SK-N-SH (cell line): ENCODE results near the gene SLC43A3. TPM values are rescaled to one million over a fixed set of nuclear protein-coding genes. Genes with fewer than 3 reads are reported as not detected.
"Not testable (repeated sequence)": the region's sequence is repeated elsewhere in the genome, so short reads cannot be mapped to it uniquely, and the experiment has no call there.

Experiments used
- CTCF ChIA-PET: fragments of 300-600, 350-600 bp; formaldehyde crosslinking; extraction: SDS; loops from one replicate; lab custom pipeline; 2021; lab: Yijun Ruan, JAX
- POLR2A ChIA-PET: fragments of 350-600 bp; sonication (Branson Sonifier 250); formaldehyde crosslinking; extraction: SDS; loops from one replicate; lab custom pipeline; 2020; ENCODE audit warnings: antibody characterized with exemption, inconsistent platforms; lab: Yijun Ruan, JAX
- DNase-seq: peaks from one replicate; pipeline ENCODE4 v3.0.0; 2012
- H2AFZ ChIP-seq: fragments of 200-600 bp; sonication (generic); 2 replicates; pipeline ENCODE4 v1.8.1; 2016; ENCODE audit warnings: antibody characterized with exemption, mild to moderate bottlenecking, low read depth
- H3F3A ChIP-seq: fragments of 200-600 bp; sonication (generic); replicated peaks from 2 replicates; pipeline ENCODE3; 2016; ENCODE audit warnings: antibody characterized with exemption, mild to moderate bottlenecking; ENCODE audit not compliant: insufficient read depth
- H3K27ac ChIP-seq, 2 experiments: fragments of 200-500 bp in 1 of 2; fragments of 200-600 bp in 1 of 2; sonication (Bioruptor generic) in 1 of 2; sonication (generic), shearing (Covaris generic) in 1 of 2; 2 replicates each; pipeline versions ENCODE4 v1.5.1 to v1.6.1; 2014 to 2016; ENCODE audit warnings: low read depth in 2 of 2, inconsistent platforms in 1 of 2, low read length in 1 of 2, mild to moderate bottlenecking in 1 of 2, mixed read lengths in 1 of 2
- H3K27me3 ChIP-seq: fragments of 200-600 bp; sonication (generic), shearing (Covaris generic); 2 replicates; pipeline ENCODE4 v1.6.1; 2016; ENCODE audit warnings: mixed run types; ENCODE audit not compliant: insufficient read depth
- H3K36me3 ChIP-seq, 2 experiments: fragments of 200-500 bp in 1 of 2; fragments of 200-600 bp in 1 of 2; sonication (Bioruptor generic) in 1 of 2; sonication (generic) in 1 of 2; replicated peaks in 1 of 2; 2 replicates each; pipeline versions ENCODE3 to v1.5.1; 2014 to 2016; ENCODE audit warnings: low read length in 1 of 2, mild to moderate bottlenecking in 1 of 2; ENCODE audit not compliant: insufficient read depth in 2 of 2, control insufficient read depth in 1 of 2
- H3K4me1 ChIP-seq, 2 experiments: fragments of 200-500 bp in 1 of 2; fragments of 200-600 bp in 1 of 2; sonication (Bioruptor generic) in 1 of 2; sonication (generic), shearing (Covaris generic) in 1 of 2; 2 replicates each; pipeline versions ENCODE4 v1.5.1 to v1.6.1; 2014 to 2016; ENCODE audit warnings: low read depth in 1 of 2, low read length in 1 of 2, mixed run types in 1 of 2; ENCODE audit not compliant: insufficient read depth in 2 of 2, control insufficient read depth in 1 of 2
- H3K4me2 ChIP-seq: fragments of 200-600 bp; sonication (generic), shearing (Covaris generic); 2 replicates; pipeline ENCODE4 v1.6.1; 2017; ENCODE audit warnings: mixed run types
- H3K4me3 ChIP-seq, 2 experiments: fragments of 200-500 bp in 1 of 2; fragments of 200-600 bp in 1 of 2; sonication (Bioruptor generic) in 1 of 2; sonication (generic), shearing (Covaris generic) in 1 of 2; 2 replicates each; pipeline versions ENCODE4 v1.5.1 to v1.8.1; 2014 to 2016; ENCODE audit warnings: low read depth in 2 of 2, inconsistent platforms in 1 of 2, low read length in 1 of 2, mild to moderate bottlenecking in 1 of 2, mixed read lengths in 1 of 2, moderate library complexity in 1 of 2
- H3K79me2 ChIP-seq: fragments of 200-600 bp; sonication (generic); 2 replicates; pipeline ENCODE4 v1.8.1; 2017; ENCODE audit warnings: mild to moderate bottlenecking; ENCODE audit not compliant: insufficient read depth
- H3K9ac ChIP-seq: fragments of 200-600 bp; sonication (generic); 2 replicates; pipeline ENCODE4 v1.6.1; 2017; ENCODE audit warnings: mixed run types
- H3K9me2 ChIP-seq: fragments of 200-600 bp; sonication (generic); 2 replicates; pipeline ENCODE4 v1.6.1; 2017; ENCODE audit warnings: mixed run types
- H3K9me3 ChIP-seq: fragments of 200-600 bp; sonication (generic); 2 replicates; pipeline ENCODE4 v1.6.1; 2017; ENCODE audit warnings: mixed run types, mild to moderate bottlenecking, moderate library complexity
- H4K20me1 ChIP-seq: fragments of 200-600 bp; sonication (generic); 2 replicates; pipeline ENCODE4 v1.6.1; 2017; ENCODE audit warnings: mild to moderate bottlenecking, mixed run types; ENCODE audit not compliant: insufficient read depth
- CHD2 ChIP-seq: fragments of 150-350 bp; IDR thresholded peaks from 2 replicates; pipeline ENCODE4 v1.6.1; 2018; ENCODE audit warnings: low read length; ENCODE audit not compliant: partially characterized antibody
- EZH2phosphoT487 ChIP-seq: fragments of 200-600 bp; sonication (generic); IDR thresholded peaks from 2 replicates; pipeline ENCODE4 v1.6.1; 2017; ENCODE audit warnings: low read depth, mixed run types, mild to moderate bottlenecking, antibody characterized with exemption, moderate library complexity, borderline replicate concordance
- FOSL2 ChIP-seq: IDR thresholded peaks from 2 replicates; pipeline ENCODE4 v1.4.0; 2012; ENCODE audit warnings: low read depth, mild to moderate bottlenecking, moderate library complexity, borderline replicate concordance
- FOXJ3 ChIP-seq: sonication (generic); formaldehyde crosslinking; IDR thresholded peaks from 2 replicates; pipeline ENCODE4 v1.5.1; 2020; ENCODE audit warnings: mild to moderate bottlenecking, missing genetic modification reagents
- GABPA ChIP-seq: IDR thresholded peaks from 2 replicates; pipeline ENCODE4 v1.4.0; 2012; ENCODE audit warnings: low read depth, mild to moderate bottlenecking
- JUND ChIP-seq: IDR thresholded peaks from 2 replicates; pipeline ENCODE4 v1.4.0; 2012
- MEF2A ChIP-seq: IDR thresholded peaks from 2 replicates; pipeline ENCODE4 v1.4.0; 2012; ENCODE audit warnings: low read depth, borderline replicate concordance
- MXI1 ChIP-seq: IDR thresholded peaks from 2 replicates; pipeline ENCODE4 v1.6.1; 2012; ENCODE audit warnings: mild to moderate bottlenecking, low read depth, low read length, improper control_type of control experiment
- NFIC ChIP-seq: IDR thresholded peaks from 2 replicates; pipeline ENCODE4 v1.4.0; 2012; ENCODE audit warnings: borderline replicate concordance
- NRF1 ChIP-seq: IDR thresholded peaks from 2 replicates; pipeline ENCODE4 v1.6.1; 2012; ENCODE audit warnings: low read depth, mild to moderate bottlenecking, low read length
- POLR2AphosphoS5 ChIP-seq: IDR thresholded peaks from 2 replicates; pipeline ENCODE4 v1.6.1; 2012; ENCODE audit warnings: low read depth, low read length
- RAD21 ChIP-seq: IDR thresholded peaks from 2 replicates; pipeline ENCODE4 v1.6.1; 2012; ENCODE audit warnings: mild to moderate bottlenecking, low read length
- RCOR1 ChIP-seq: fragments of 150-350 bp; IDR thresholded peaks from 2 replicates; pipeline ENCODE4 v1.6.1; 2017; ENCODE audit warnings: antibody characterized with exemption, low read length
- RFX5 ChIP-seq: IDR thresholded peaks from 2 replicates; pipeline ENCODE4 v1.6.1; 2012; ENCODE audit warnings: mild to moderate bottlenecking, improper control_type of control experiment, low read length
- RXRA ChIP-seq: IDR thresholded peaks from 2 replicates; pipeline ENCODE4 v1.4.0; 2012; ENCODE audit warnings: low read depth, mild to moderate bottlenecking, borderline replicate concordance
- SIN3A ChIP-seq: IDR thresholded peaks from 2 replicates; pipeline ENCODE4 v1.6.1; 2012; ENCODE audit warnings: low read depth, mild to moderate bottlenecking, low read length, moderate library complexity, borderline replicate concordance
- TCF12 ChIP-seq: IDR thresholded peaks from 2 replicates; pipeline ENCODE4 v1.4.0; 2012
- TEAD4 ChIP-seq: IDR thresholded peaks from 2 replicates; pipeline ENCODE4 v1.4.0; 2012; ENCODE audit warnings: mild to moderate bottlenecking, borderline replicate concordance; ENCODE audit not compliant: insufficient read depth
- YY1 ChIP-seq: IDR thresholded peaks from 2 replicates; pipeline ENCODE4 v1.4.0; 2012; ENCODE audit warnings: low read depth, mild to moderate bottlenecking
- WGBS: methylation state at CpG from one replicate; pipeline ENCODE4 v1.1.6; 2017; ENCODE audit warnings: low lambda C conversion rate; 5-methylcytosine and 5-hydroxymethylcytosine counted together
- polyA plus RNA-seq, 3 experiments: library from polyadenylated mRNA; depleted of rRNA; stranded (reverse); fragments of >200 nt; gene quantifications; 2 replicates each; pipeline ENCODE4 v1.2.3, GENCODE V29; 2012
- TF ChIP-seq, protein P1 (sequence below): IDR thresholded peaks from 2 replicates; pipeline ENCODE4; 2012
- TF ChIP-seq, protein P2 (sequence below): fragments of 150-350 bp; IDR thresholded peaks from 2 replicates; pipeline ENCODE4 v1.6.1; 2017; ENCODE audit warnings: antibody characterized with exemption, low read length, low read depth, borderline replicate concordance

Gene SLC43A3
- polyA plus RNA-seq, 1 of the 3 experiments (the other 2 are of a cell fraction), result 4.1 TPM

DNA sequence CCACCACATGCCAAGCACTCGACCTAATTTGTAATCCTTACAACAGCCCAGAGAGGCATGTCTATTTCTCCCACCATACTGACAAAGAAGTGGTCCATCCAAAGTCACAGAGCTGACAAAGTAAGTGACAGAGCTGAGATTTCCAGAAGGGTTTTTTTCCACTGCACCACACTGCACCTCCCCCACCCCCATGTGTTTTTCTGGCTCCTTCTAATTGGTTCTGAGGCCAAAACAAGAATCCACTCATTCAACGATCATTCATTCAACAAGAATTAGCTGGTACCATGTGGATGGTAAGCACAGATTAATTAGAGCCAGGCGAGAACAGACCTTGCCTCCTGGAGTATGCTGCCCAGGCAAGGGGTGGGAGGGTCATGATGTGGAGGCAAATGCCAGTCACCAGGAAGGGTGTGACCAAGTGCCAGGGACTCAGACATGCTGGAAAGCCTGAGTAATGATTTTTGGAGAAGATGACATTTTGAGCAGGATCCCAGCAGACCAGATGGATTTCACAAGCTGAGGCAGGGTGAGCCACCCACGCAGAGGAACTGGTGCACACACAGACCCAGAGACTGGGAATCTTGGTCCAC lies 21.6 kb downstream of the SLC43A3 start:
- H3K4me3 ChIP-seq, result no peak overlapping the region
- H3K9me3 ChIP-seq, result no peaks in the 10 kb centered on the region
- peaks cover 5% of the 10 kb centered on the region; the same call in 1 of the 2 replicates for H3K27me3 ChIP-seq
- no peaks in the 10 kb centered on the region for H4K20me1 ChIP-seq
- TF ChIP-seq MXI1 (no peak), RCOR1 (no peak), RXRA (no peak), GABPA (no peak), RAD21 (no peak), EZH2phosphoT487 (no peak), TCF12 (no peak), JUND (no peak), MEF2A (no peak), SIN3A (no peak), TEAD4 (no peak)
- TF ChIP-seq, protein P1, sequence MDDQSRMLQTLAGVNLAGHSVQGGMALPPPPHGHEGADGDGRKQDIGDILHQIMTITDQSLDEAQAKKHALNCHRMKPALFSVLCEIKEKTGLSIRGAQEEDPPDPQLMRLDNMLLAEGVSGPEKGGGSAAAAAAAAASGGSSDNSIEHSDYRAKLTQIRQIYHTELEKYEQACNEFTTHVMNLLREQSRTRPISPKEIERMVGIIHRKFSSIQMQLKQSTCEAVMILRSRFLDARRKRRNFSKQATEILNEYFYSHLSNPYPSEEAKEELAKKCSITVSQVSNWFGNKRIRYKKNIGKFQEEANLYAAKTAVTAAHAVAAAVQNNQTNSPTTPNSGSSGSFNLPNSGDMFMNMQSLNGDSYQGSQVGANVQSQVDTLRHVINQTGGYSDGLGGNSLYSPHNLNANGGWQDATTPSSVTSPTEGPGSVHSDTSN, result no peak
- TF ChIP-seq, protein P2, sequence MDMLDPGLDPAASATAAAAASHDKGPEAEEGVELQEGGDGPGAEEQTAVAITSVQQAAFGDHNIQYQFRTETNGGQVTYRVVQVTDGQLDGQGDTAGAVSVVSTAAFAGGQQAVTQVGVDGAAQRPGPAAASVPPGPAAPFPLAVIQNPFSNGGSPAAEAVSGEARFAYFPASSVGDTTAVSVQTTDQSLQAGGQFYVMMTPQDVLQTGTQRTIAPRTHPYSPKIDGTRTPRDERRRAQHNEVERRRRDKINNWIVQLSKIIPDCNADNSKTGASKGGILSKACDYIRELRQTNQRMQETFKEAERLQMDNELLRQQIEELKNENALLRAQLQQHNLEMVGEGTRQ, result no peak
- TF ChIP-seq, all 33 proteins: peak for 0
- CTCF ChIA-PET, result interaction anchor here (1.2 kb wide), 1 partner anchor 53 kb away, joined by 3 read pairs; no protein-coding TSS in a partner anchor
- no peak overlapping the region for H3K9ac ChIP-seq
- H3K9me2 ChIP-seq, result no peaks in the 10 kb centered on the region
- H3K4me1 ChIP-seq, result no peaks in the 10 kb centered on the region; a peak in 1 of 4 replicates
- 63% methylated on average over 4 of the region's 4 CpGs for WGBS
- no peak for DNase-seq
- H3K79me2 ChIP-seq, result no peaks in the 10 kb centered on the region
- no peaks in the 10 kb centered on the region for H3F3A ChIP-seq
- H2AFZ ChIP-seq, result no peak overlapping the region
- POLR2A ChIA-PET, result no interaction called here
- no peaks in the 10 kb centered on the region for H3K36me3 ChIP-seq
- no peak overlapping the region for H3K27ac ChIP-seq
- H3K4me2 ChIP-seq, result no peak overlapping the region

DNA sequence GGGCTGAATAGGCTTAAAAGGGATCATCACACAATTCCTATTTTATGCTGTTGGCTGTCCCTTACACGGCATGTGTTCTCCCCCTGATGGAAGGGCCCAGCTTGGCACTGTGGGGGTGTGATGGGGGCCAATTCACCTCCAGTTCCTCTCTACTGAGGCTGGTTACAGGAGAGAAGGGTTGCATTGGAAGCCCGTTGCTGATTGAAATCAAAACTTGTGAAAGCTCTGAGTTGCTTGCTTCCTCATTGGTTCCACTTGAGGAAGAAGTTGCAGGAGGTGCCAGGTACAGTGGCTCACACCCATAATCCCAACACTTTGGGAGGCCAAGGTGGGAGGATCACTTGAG lies 23.1 kb downstream of the SLC43A3 start:
- Histone ChIP-seq H3K9me3 (no peaks in the 10 kb centered on the region), H3K4me2 (no peak overlapping the region), H3K27ac (no peak overlapping the region), H4K20me1 (no peaks in the 10 kb centered on the region), H3K4me1 (no peaks in the 10 kb centered on the region; a peak in 1 of 4 replicates), H3K27me3 (peaks cover 21% of the 10 kb centered on the region; the same call in 1 of the 2 replicates), H2AFZ (no peak overlapping the region), H3K36me3 (no peaks in the 10 kb centered on the region), H3F3A (no peaks in the 10 kb centered on the region), H3K9ac (no peak overlapping the region), H3K79me2 (no peaks in the 10 kb centered on the region), H3K4me3 (no peak overlapping the region), H3K9me2 (no peaks in the 10 kb centered on the region)
- POLR2A ChIA-PET, result no interaction called here
- CTCF ChIA-PET, result interaction anchor here (1.2 kb wide), 1 partner anchor 54 kb away, joined by 3 read pairs; no protein-coding TSS in a partner anchor
- TF ChIP-seq CHD2 (no peak), MXI1 (no peak), YY1 (no peak), FOXJ3 (no peak), SIN3A (no peak), RFX5 (no peak), POLR2AphosphoS5 (no peak), FOSL2 (no peak), JUND (no peak), NFIC (no peak), TEAD4 (no peak), NRF1 (no peak)
- TF ChIP-seq, protein P2, result no peak
- DNase-seq, result no peak
- WGBS, result 71% methylated on average over 2 of the region's 2 CpGs

DNA sequence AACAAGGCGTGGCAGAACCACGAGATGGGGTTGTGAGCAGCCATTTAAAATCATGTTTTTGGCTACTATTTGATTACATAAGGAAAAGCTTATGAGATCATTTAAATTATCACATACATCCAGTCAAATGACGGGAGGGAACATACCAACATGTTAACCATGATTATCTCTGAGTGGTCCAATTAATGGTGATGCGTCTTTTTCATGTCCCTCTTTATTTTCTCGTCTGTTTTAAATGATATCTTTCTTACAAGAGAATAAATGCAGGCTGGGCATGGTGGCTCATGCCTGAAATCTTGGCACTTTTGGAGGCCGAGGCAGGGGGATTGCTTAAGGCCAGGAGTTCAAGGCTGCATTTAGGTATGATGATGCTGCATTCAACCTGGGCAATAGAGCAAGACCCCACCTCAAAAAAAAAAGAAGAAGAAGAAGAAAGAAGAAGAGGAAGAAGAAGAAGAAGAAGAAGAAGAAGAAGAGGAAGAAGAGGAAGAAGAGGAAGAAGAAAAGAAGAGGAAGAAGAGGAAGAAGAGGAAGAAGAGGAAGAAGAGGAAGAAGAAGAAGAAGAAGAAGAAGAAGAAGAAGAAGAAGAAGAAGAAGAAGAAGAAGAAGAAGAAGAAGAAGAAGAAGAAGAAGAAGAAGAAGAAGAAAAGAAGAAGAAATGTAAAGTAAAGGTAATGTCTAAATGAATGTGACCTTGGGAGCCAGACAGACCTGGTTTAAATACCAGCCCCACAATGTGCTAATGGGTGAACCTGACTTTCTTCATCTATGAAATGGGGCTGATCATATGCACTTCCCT lies 23.7 kb downstream of the SLC43A3 start:
- H3K36me3 ChIP-seq, H2AFZ ChIP-seq, H3K79me2 ChIP-seq, H3K9me3 ChIP-seq, H3F3A ChIP-seq, POLR2A ChIA-PET, H3K9me2 ChIP-seq, H3K4me3 ChIP-seq, H3K4me2 ChIP-seq, DNase-seq, H3K27ac ChIP-seq, H4K20me1 ChIP-seq, H3K9ac ChIP-seq, H3K4me1 ChIP-seq: not testable (repeated sequence)
- 33% methylated on average over 6 of the region's 6 CpGs for WGBS
- H3K27me3 ChIP-seq, result peaks cover 22% of the 10 kb centered on the region; the same call in 1 of the 2 replicates
- CTCF ChIA-PET, result interaction anchor here (1.2 kb wide), 2 partner anchors 15 to 55 kb away, joined by 3 read pairs; no protein-coding TSS in a partner anchor
